Posterior vena cava (tissue), 2 donors: ENCODE data around the gene GPC3. TPM values are rescaled to one million over a fixed set of nuclear protein-coding genes. Genes with fewer than 3 reads are reported as not detected.
"Not testable (repeated sequence)": the region's sequence is repeated elsewhere in the genome, so short reads cannot be mapped to it uniquely, and the experiment has no call there.

ENCODE experiments used
- DNase-seq: peaks from one replicate; pipeline ENCODE4 v3.0.0-alpha.2; 2020; ENCODE audit warnings: low spot score
- intact Hi-C, 2 donors: fragments of 100-400 bp; cut with DNase I; formaldehyde crosslinking; loops; one replicate each; pipeline versions ENCODE4 v1.14.1 to v1.14.2; 2022 to 2023
- total RNA-seq, 2 donors: library from RNA; stranded (reverse); fragmentation: NEBNext Ultra II Directional; extraction: Animal tissue kit (Norgen Biotek cat#: 25700); gene quantifications; one replicate each; pipeline ENCODE4 v1.2.1, GENCODE V29; 2021
- donor health status: DM: yes; HTN: yes; CAD: no.
- donor health status: DM: yes; HTN: yes; CAD: no.

The GPC3 gene
- total RNA-seq, 2 donors from 2014 or later: 11.3 to 13.5 TPM

GRCh38 chrX:133648594-133648993 lies 336.8 kb downstream of the GPC3 start:
- intact Hi-C loops: no loop called here
- no peak for DNase-seq

- intact Hi-C loops: no loop called here
- DNase-seq: no peak
Measured at GRCh38 chrX:133646719-133647116, 338.7 kb downstream of the GPC3 start.

GRCh38 chrX:133645977-133646718 lies 339.2 kb downstream of the GPC3 start:
- intact Hi-C loops: no loop called here

GRCh38 chrX:133645256-133645655 lies 340.1 kb downstream of the GPC3 start:
- no peak for DNase-seq
- intact Hi-C loops: no loop called here

More at GRCh38 chrX:133645977-133646718, 339.2 kb downstream of the GPC3 start:
- DNase-seq: no peak

- intact Hi-C loops: no loop called here
- DNase-seq: no peak
Measured at GRCh38 chrX:133640161-133641015, 345.0 kb downstream of the GPC3 start.

- intact Hi-C loops: no loop called here
- no peak for DNase-seq
Measured at GRCh38 chrX:133639726-133640125, 345.7 kb downstream of the GPC3 start.

GRCh38 chrX:133638285-133638684 lies 347.1 kb downstream of the GPC3 start:
- intact Hi-C loops: no loop called here
- DNase-seq: no peak

- DNase-seq: no peak
- intact Hi-C loops: no loop called here
Measured at GRCh38 chrX:133637765-133638164, 347.6 kb downstream of the GPC3 start.

- DNase-seq: no peak
- intact Hi-C loops: no loop called here
Measured at GRCh38 chrX:133636009-133636408, 349.4 kb downstream of the GPC3 start.

- no peak for DNase-seq
- intact Hi-C loops: no loop called here
Measured at GRCh38 chrX:133634416-133634815, 351.0 kb downstream of the GPC3 start.

- no peak for DNase-seq
- intact Hi-C loops: no loop called here
Measured at GRCh38 chrX:133633950-133634349, 351.4 kb downstream of the GPC3 start.

GRCh38 chrX:133633162-133633561 lies 352.2 kb downstream of the GPC3 start:
- intact Hi-C loops: no loop called here
- no peak for DNase-seq

- intact Hi-C loops: no loop called here
- DNase-seq: no peak
Measured at GRCh38 chrX:133630362-133630761, 355.0 kb downstream of the GPC3 start.

GRCh38 chrX:133627673-133628072 lies 357.7 kb downstream of the GPC3 start:
- intact Hi-C loops: no loop called here
- DNase-seq: no peak

GRCh38 chrX:133621384-133621783 lies 364.0 kb downstream of the GPC3 start:
- intact Hi-C loops, DNase-seq: not testable (repeated sequence)

GRCh38 chrX:133611676-133612075 lies 373.7 kb downstream of the GPC3 start:
- intact Hi-C loops: no loop called here

GRCh38 chrX:133610056-133610455 lies 375.3 kb downstream of the GPC3 start:
- intact Hi-C loops: no loop called here
- no peak for DNase-seq

More at GRCh38 chrX:133611676-133612075, 373.7 kb downstream of the GPC3 start:
- DNase-seq: no peak

GRCh38 chrX:133609166-133609565 lies 376.2 kb downstream of the GPC3 start:
- intact Hi-C loops: no loop called here
- DNase-seq: no peak

GRCh38 chrX:133608406-133608805 lies 377.0 kb downstream of the GPC3 start:
- intact Hi-C loops: no loop called here
- no peak for DNase-seq
